OCI-LY7 (cell line): ENCODE results near the gene INPP5B. TPM values are rescaled to one million over a fixed set of nuclear protein-coding genes. Genes with fewer than 3 reads are reported as not detected.

Experiments used
- BruUV-seq: library from RNA; stranded (reverse); fragments of 400-500 nt; replicated peaks from 2 replicates; lab custom pipeline; 2021; lab: Mats Ljungman, UMichigan
- CTCF ChIA-PET: fragments of 300-600 bp; sonication (Branson Sonifier 250); formaldehyde crosslinking; loops from one replicate; lab custom pipeline; 2022; ENCODE audit warnings: antibody characterized with exemption; ENCODE audit not compliant: unreplicated experiment; lab: Charles Lee
- POLR2A ChIA-PET: fragments of 300-600 bp; sonication (Branson Sonifier 250); formaldehyde crosslinking; loops from one replicate; lab custom pipeline; 2022; ENCODE audit warnings: antibody characterized with exemption; lab: Charles Lee
- DNase-seq: peaks from one replicate; pipeline ENCODE4 v3.0.0-alpha.2; 2015; ENCODE audit warnings: low spot score
- H2AFZ ChIP-seq: fragments of 200-600 bp; sonication (generic), shearing (Covaris generic); 2 replicates; pipeline ENCODE4 v1.6.1; 2014; ENCODE audit warnings: mild to moderate bottlenecking, antibody characterized with exemption, low read length, moderate library complexity
- H3K27ac ChIP-seq: fragments of 200-600 bp; sonication (generic); 2 replicates; pipeline ENCODE4 v1.5.1; 2014; ENCODE audit warnings: mixed run types, low read depth, mild to moderate bottlenecking, moderate library complexity, low read length, inconsistent platforms; ENCODE audit not compliant: poor library complexity, severe bottlenecking
- H3K36me3 ChIP-seq: fragments of 200-600 bp; sonication (generic); 2 replicates; pipeline ENCODE4 v1.6.1; 2014; ENCODE audit warnings: mild to moderate bottlenecking, antibody characterized with exemption, low read length, moderate library complexity, mixed read lengths; ENCODE audit not compliant: insufficient read depth
- H3K4me1 ChIP-seq: fragments of 200-600 bp; sonication (generic); 2 replicates; pipeline ENCODE4 v1.5.1; 2014; ENCODE audit warnings: mild to moderate bottlenecking, low read length; ENCODE audit not compliant: insufficient read depth, poor library complexity, severe bottlenecking
- H3K4me2 ChIP-seq: fragments of 200-600 bp; sonication (generic); 2 replicates; pipeline ENCODE4 v1.6.1; 2014; ENCODE audit warnings: mild to moderate bottlenecking, low read length
- H3K4me3 ChIP-seq: fragments of 200-600 bp; sonication (generic); 2 replicates; pipeline ENCODE4 v1.5.1; 2014; ENCODE audit warnings: mild to moderate bottlenecking, low read depth, low read length; ENCODE audit not compliant: poor library complexity, severe bottlenecking
- H3K79me2 ChIP-seq: fragments of 200-600 bp; sonication (generic); 2 replicates; pipeline ENCODE4 v1.6.1; 2016; ENCODE audit warnings: low read depth, mild to moderate bottlenecking, low read length, moderate library complexity, mixed read lengths; ENCODE audit not compliant: insufficient read depth
- H3K9me2 ChIP-seq: fragments of 200-600 bp; sonication (generic); 2 replicates; pipeline ENCODE4 v1.6.1; 2016; ENCODE audit warnings: mild to moderate bottlenecking, low read length, mixed read lengths; ENCODE audit not compliant: insufficient read depth
- H3K9me3 ChIP-seq: fragments of 200-600 bp; sonication (generic); 2 replicates; pipeline ENCODE4 v1.6.1; 2014; ENCODE audit warnings: mild to moderate bottlenecking, mixed run types, low read length, mixed read lengths
- H4K20me1 ChIP-seq: fragments of 200-600 bp; sonication (generic); 2 replicates; pipeline ENCODE4 v1.6.1; 2014; ENCODE audit warnings: mild to moderate bottlenecking, antibody characterized with exemption, low read length, moderate library complexity, mixed read lengths; ENCODE audit not compliant: insufficient read depth
- CTCF ChIP-seq: fragments of 200-600 bp; sonication (generic); conservative IDR thresholded peaks from 2 replicates; pipeline ENCODE4 v1.5.1; 2014; ENCODE audit warnings: mild to moderate bottlenecking, antibody characterized with exemption, low read length, moderate library complexity, mixed read lengths
- EZH2phosphoT487 ChIP-seq: fragments of 200-600 bp; sonication (generic); IDR thresholded peaks from 2 replicates; pipeline ENCODE4 v1.6.1; 2018; ENCODE audit warnings: low read depth, borderline replicate concordance, mild to moderate bottlenecking, mixed run types, antibody characterized with exemption, low read length, moderate library complexity, mixed read lengths
- intact Hi-C: fragments of 100-400 bp; cut with micrococcal nuclease; formaldehyde crosslinking; loops from one replicate; pipeline ENCODE4 v1.10.0; 2022; ENCODE audit not compliant: unreplicated experiment
- total RNA-seq, 2 experiments: library from RNA; depleted of rRNA in 1 of 2; stranded (reverse); fragments of >200 nt in 1 of 2; shearing (Covaris generic) in 1 of 2; gene quantifications; 2 replicates each; pipeline ENCODE4 v1.2.3, GENCODE V29; 2014 to 2022

INPP5B gene
- total RNA-seq, 2 experiments from 2014 or later: 49.7 to 63.0 TPM

- no peaks in the 10 kb centered on the region for H3K9me3 ChIP-seq
- no peak overlapping the region for H2AFZ ChIP-seq
- ChIA-PET POLR2A (no interaction called here), CTCF (interaction anchor here (1.3 kb wide), 1 partner anchor 61 kb away, joined by 4 read pairs; no protein-coding TSS in a partner anchor)
- no peaks in the 10 kb centered on the region for H3K79me2 ChIP-seq
- H3K36me3 ChIP-seq: peaks cover 33% of the 10 kb centered on the region
- no peak for DNase-seq
- H3K4me2 ChIP-seq: no peak overlapping the region
- H3K27ac ChIP-seq: no peak overlapping the region
- H4K20me1 ChIP-seq: no peaks in the 10 kb centered on the region
- H3K4me3 ChIP-seq: no peak overlapping the region
- TF ChIP-seq CTCF (no peak), EZH2phosphoT487 (no peak)
- H3K4me1 ChIP-seq: peaks cover 22% of the 10 kb centered on the region
- no TSS peak for BruUV-seq
- H3K9me2 ChIP-seq: no peaks in the 10 kb centered on the region
- intact Hi-C loops: no loop called here
Measured at GRCh38 chr1:37954316-37954971, 7.6 kb upstream of the INPP5B start.

- no peak overlapping the region for H3K27ac ChIP-seq
- H3K4me2 ChIP-seq: no peak overlapping the region
- H3K4me3 ChIP-seq: no peak overlapping the region
- ChIA-PET CTCF (no interaction called here), POLR2A (interaction anchor here (0.6 kb wide), 1 partner anchor 445 kb away, joined by 3 read pairs; no protein-coding TSS in a partner anchor)
- H3K9me3 ChIP-seq: no peaks in the 10 kb centered on the region
- no peaks in the 10 kb centered on the region for H3K9me2 ChIP-seq
- H4K20me1 ChIP-seq: no peaks in the 10 kb centered on the region
- no peak for DNase-seq
- H3K79me2 ChIP-seq: no peaks in the 10 kb centered on the region
- peaks cover 37% of the 10 kb centered on the region for H3K4me1 ChIP-seq
- intact Hi-C loops: no loop called here
- no peak overlapping the region for H2AFZ ChIP-seq
- no TSS peak for BruUV-seq
- TF ChIP-seq CTCF (no peak), EZH2phosphoT487 (no peak)
- H3K36me3 ChIP-seq: peaks cover 16% of the 10 kb centered on the region
Measured at GRCh38 chr1:37952738-37953137, 5.9 kb upstream of the INPP5B start.
